Ovary (tissue), 9 donors: Measurements from ENCODE around the gene ATXN1. TPM values are rescaled to one million over a fixed set of nuclear protein-coding genes. Genes with fewer than 3 reads are reported as not detected.

ENCODE experiments used
- DNase-seq, 5 donors: peaks; one replicate each; pipeline ENCODE4 v3.0.0-alpha.2; 2019 to 2020
- H3K27ac ChIP-seq, 2 donors: fragments of 200-600 bp; one replicate each; pipeline versions ENCODE4 v1.5.1 to v1.8.0; 2019 to 2022
- H3K27me3 ChIP-seq: fragments of 200-600 bp; one replicate; pipeline ENCODE4 v1.8.0; 2022
- H3K36me3 ChIP-seq: fragments of 200-600 bp; sonication (generic); one replicate; pipeline ENCODE4 v1.5.1; 2019
- H3K4me1 ChIP-seq: one replicate; pipeline ENCODE4 v1.8.1; 2013; ENCODE audit warnings: mild to moderate bottlenecking, moderate library complexity; ENCODE audit not compliant: insufficient read depth
- H3K4me3 ChIP-seq: fragments of 200-600 bp; sonication (generic); one replicate; pipeline ENCODE4 v1.5.1; 2017
- H3K9me3 ChIP-seq, 2 donors: fragments of 200-600 bp in 1 of 2; sonication (generic) in 1 of 2; one replicate each; pipeline versions ENCODE4 v1.5.1 to v1.8.1; 2013 to 2019; ENCODE audit warnings: mild to moderate bottlenecking in 1 of 2, moderate library complexity in 1 of 2
- EP300 ChIP-seq: sonication (generic); formaldehyde crosslinking; IDR thresholded peaks from one replicate; pipeline ENCODE4 v1.6.1; 2017; ENCODE audit warnings: antibody characterized with exemption
- POLR2A ChIP-seq: fragments of 450-650 bp; IDR thresholded peaks from one replicate; pipeline ENCODE4 v1.6.1; 2017; ENCODE audit warnings: antibody characterized with exemption, mild to moderate bottlenecking, moderate library complexity
- WGBS, 3 donors: extraction: QIAGEN DNeasy Blood & Tissue Kit in 1 of 3; methylation state at CpG; one replicate each; pipeline versions ENCODE4 v1.1.5 to v1.1.7; 2013 to 2017; 5-methylcytosine and 5-hydroxymethylcytosine counted together
- intact Hi-C, 4 donors: fragments of 100-400 bp; cut with DNase I; formaldehyde crosslinking; loops; one replicate each; pipeline versions ENCODE4 v1.11.0 to v1.15.1; 2022 to 2023
- polyA plus RNA-seq, 2 donors: library from polyadenylated mRNA; stranded (reverse); fragments of 200-250 nt in 1 of 2; fragments of 350-450 nt in 1 of 2; fragmentation: Illumina TruSeq in 1 of 2; extraction: RNeasy Lipid Tissue Mini Kit (QIAGEN cat#74804) in 1 of 2; gene quantifications; one replicate each; pipeline ENCODE4 v1.2.3, GENCODE V29; 2013 to 2014
- total RNA-seq, 7 donors: library from RNA; depleted of rRNA in 2 of 7; stranded (reverse); fragments of >200 nt in 2 of 7; fragmentation: NEBNext Ultra II Directional in 3 of 7; extraction: Animal tissue kit (Norgen Biotek cat#: 25700) in 3 of 7; gene quantifications; one replicate each; pipeline versions ENCODE4 v1.1.0 to v1.2.4, GENCODE V29; 2016 to 2023
- TF ChIP-seq, protein P1 (sequence below), 3 donors: fragments of 450-650 bp in 2 of 3; fragments of 200-600 bp in 1 of 3; IDR thresholded peaks; one replicate each; pipeline versions ENCODE4 v1.5.1 to v1.8.0; 2016 to 2022; ENCODE audit warnings: antibody characterized with exemption in 3 of 3, mild to moderate bottlenecking in 1 of 3
- donor health status: DM: no; HTN: no; CAD: no; lungs with moderate emphysema.
- donor health status: DM: no; HTN: no; CAD: no.
- donor health status: Bipolar disorder and iron deficiency.
- donor health status: DM: yes; HTN: yes; CAD: no.
- donor health status: DM: no; HTN: no; CAD: no.
- donor health status: DM: yes; HTN: yes; CAD: no.

The ATXN1 gene
- total and polyA plus RNA-seq, 9 donors = 7.3 to 38.2 (median 30.4) TPM

DNA sequence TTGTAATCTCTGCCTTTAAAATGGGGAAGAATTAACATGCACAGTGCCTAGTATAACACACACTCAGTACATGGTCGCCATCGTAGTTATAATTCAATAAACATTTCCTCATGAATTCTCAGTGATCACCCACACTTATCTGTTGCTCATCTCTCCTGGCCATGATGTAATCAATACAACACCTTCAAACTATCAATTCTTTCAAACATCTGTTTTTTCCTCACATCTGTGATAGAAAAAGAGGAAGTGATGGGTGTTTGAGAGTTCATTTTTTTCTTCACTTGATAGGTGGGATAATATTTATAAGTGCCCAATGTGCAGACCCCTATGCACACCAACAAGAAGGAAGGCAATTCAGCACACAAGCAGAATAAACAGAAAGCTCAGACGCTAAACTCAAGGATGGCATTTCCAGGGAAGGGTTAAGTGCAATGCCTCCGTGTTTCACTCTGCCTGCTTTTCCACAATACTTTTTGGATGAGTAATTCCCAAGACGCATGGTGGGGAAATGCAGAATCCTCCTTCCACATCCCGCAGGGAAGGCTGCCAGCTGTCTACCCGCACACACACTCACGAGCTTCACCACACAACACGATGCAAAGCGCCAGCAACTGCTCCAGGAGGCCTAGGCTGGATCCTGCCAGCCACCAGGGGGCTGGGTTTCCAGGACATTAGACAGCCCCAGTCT, 422.5 kb downstream of the ATXN1 start:
- Histone ChIP-seq H3K4me3 (no peak overlapping the region), H3K27ac (no peak overlapping the region)
- peak; percentile 75 to 87 (median 77) for DNase-seq

GRCh38 chr6:16337295-16337975, 423.8 kb downstream of the ATXN1 start:
- peak; percentile 94 to 98 (median 96) for DNase-seq
- Histone ChIP-seq H3K4me3 (no peak overlapping the region), H3K4me1 (peaks cover 14% of the 10 kb centered on the region), H3K36me3 (no peaks in the 10 kb centered on the region), H3K9me3 (no peaks in the 10 kb centered on the region), H3K27ac (no peak overlapping the region), H3K27me3 (no peaks in the 10 kb centered on the region)
- intact Hi-C loops = loop anchor here (5.0 to 10.0 kb wide), 5 partner anchors 65 to 425 kb away; partner anchors contain the start of gene ATXN1 (in 1 of the 4)
- WGBS, 3 donors = 1 to 3% (median 3%) methylated on average over 13 of the region's 13 CpGs
- TF ChIP-seq EP300 (no peak), POLR2A (no peak)
- TF ChIP-seq, protein P1, sequence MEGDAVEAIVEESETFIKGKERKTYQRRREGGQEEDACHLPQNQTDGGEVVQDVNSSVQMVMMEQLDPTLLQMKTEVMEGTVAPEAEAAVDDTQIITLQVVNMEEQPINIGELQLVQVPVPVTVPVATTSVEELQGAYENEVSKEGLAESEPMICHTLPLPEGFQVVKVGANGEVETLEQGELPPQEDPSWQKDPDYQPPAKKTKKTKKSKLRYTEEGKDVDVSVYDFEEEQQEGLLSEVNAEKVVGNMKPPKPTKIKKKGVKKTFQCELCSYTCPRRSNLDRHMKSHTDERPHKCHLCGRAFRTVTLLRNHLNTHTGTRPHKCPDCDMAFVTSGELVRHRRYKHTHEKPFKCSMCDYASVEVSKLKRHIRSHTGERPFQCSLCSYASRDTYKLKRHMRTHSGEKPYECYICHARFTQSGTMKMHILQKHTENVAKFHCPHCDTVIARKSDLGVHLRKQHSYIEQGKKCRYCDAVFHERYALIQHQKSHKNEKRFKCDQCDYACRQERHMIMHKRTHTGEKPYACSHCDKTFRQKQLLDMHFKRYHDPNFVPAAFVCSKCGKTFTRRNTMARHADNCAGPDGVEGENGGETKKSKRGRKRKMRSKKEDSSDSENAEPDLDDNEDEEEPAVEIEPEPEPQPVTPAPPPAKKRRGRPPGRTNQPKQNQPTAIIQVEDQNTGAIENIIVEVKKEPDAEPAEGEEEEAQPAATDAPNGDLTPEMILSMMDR (IDR thresholded peaks at IDR 0.05) = no peak

More for the DNA sequence above, 422.5 kb downstream of the ATXN1 start:
- intact Hi-C loops = loop anchor here (5.0 to 10.0 kb wide), 5 partner anchors 64 to 424 kb away; partner anchors contain the start of gene ATXN1 (in 1 of the 4)
- Histone ChIP-seq H3K9me3 (no peaks in the 10 kb centered on the region), H3K27me3 (no peaks in the 10 kb centered on the region), H3K4me1 (peaks cover 14% of the 10 kb centered on the region), H3K36me3 (no peaks in the 10 kb centered on the region)
- 17 to 19% (median 18%) methylated on average over 10 of the region's 10 CpGs for WGBS, 3 donors
- TF ChIP-seq, protein P1 (IDR thresholded peaks at IDR 0.05) = peak in 1 of 3 donors; percentile 36
- TF ChIP-seq EP300 = no peak

GRCh38 chr6:16336911-16337294, 424.4 kb downstream of the ATXN1 start:
- Histone ChIP-seq H3K9me3 (no peaks in the 10 kb centered on the region), H3K36me3 (no peaks in the 10 kb centered on the region), H3K4me3 (no peak overlapping the region), H3K4me1 (peaks cover 14% of the 10 kb centered on the region), H3K27me3 (no peaks in the 10 kb centered on the region), H3K27ac (no peak overlapping the region)
- intact Hi-C loops = loop anchor here (5.0 to 10.0 kb wide), 5 partner anchors 65 to 425 kb away; partner anchors contain the start of gene ATXN1 (in 1 of the 4)
- no peak for DNase-seq
- WGBS, 3 donors = 41 to 56% (median 49%) methylated on average over 6 of the region's 6 CpGs
- TF ChIP-seq EP300 (no peak), POLR2A (no peak)
- TF ChIP-seq, protein P1 (IDR thresholded peaks at IDR 0.05) = no peak

DNA sequence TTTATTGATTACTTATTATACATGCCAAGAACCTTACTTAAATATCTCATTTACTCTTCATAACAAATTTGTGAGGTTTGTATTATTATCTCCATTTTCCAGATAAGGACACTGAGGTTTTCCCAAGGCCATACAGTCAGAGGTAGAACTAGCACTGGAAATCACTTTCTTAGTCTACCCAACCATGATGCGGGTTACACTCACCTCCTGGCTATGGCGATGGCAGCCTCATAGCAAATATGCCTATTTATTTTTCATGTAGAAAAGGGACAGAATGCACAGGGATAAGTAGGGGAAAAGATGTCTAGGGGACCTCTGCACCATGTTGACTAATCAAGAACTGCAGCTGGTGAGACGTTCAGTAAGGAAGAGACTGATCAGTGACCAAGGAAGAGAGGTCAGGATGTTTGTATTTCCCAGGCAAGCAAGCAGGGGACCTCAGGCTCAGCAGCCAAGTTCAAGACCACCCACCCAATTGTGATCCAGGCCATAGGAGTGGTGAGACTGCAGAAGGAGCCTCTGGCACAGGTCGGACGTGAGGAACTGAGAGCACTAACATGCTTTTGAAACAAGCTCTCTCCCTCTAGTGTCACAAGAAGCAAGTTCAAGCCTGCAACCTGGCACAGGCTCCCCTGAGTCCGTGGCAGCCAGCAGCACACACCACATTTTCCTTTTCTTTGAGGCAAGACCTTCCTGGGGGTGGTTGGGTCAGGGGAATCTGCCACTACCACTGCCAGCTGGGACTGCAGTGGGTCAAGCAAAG, 425.0 kb downstream of the ATXN1 start:
- Histone ChIP-seq H3K36me3 (no peaks in the 10 kb centered on the region), H3K27ac (no peak overlapping the region), H3K4me1 (peaks cover 14% of the 10 kb centered on the region), H3K9me3 (no peaks in the 10 kb centered on the region), H3K27me3 (no peaks in the 10 kb centered on the region), H3K4me3 (no peak overlapping the region)
- TF ChIP-seq, protein P1 (IDR thresholded peaks at IDR 0.05) = no peak
- TF ChIP-seq POLR2A = no peak
- no peak for TF ChIP-seq EP300
- no peak for DNase-seq
- WGBS, 3 donors = 74 to 88% (median 84%) methylated on average over 6 of the region's 6 CpGs
- intact Hi-C loops = loop anchor here (5.0 to 10.0 kb wide), 5 partner anchors 66 to 426 kb away; partner anchors contain the start of gene ATXN1 (in 1 of the 4)
